ENCODE measurements around the gene NRXN2.

NRXN2 gene

DNA sequence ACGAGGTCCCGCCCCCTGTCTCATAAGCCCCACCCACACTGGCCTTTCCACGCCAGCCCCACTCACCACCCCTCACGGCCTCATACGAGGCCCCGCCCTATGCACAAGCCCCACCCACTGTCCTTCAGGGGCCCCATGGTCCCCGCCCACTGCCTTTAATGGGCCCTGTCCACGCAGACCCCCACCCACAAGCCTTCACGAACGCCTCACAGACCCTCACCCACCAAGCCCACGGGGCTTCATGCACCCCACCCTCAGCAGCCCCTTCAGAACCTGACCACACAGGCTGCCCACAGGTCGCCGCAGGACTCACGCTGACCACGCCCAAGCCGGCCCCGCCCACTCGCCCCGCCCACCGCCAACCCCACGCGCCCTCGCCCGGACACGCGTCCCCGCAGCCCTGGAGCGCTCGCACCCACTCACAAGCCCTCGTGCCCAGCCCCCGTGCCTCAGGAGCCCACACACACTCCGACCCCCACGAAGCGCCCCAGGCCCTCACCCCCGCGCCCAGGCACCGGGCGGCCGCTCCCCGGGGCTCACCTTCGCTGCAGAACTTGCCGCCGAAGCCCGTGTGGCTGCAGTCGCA is 10.5 kb downstream of the NRXN2 start:
- no peaks in the 10 kb centered on the region for H4K20me1 ChIP-seq (ENCODE audit: insufficient read depth)
- no peak overlapping the region for H3K4me3 ChIP-seq (IDR thresholded peaks at IDR 0.05; ENCODE audit: insufficient read depth, low read depth, low read length)
- no peaks in the 10 kb centered on the region for H3K79me2 ChIP-seq (ENCODE audit: insufficient read depth, low read depth)
- no peak overlapping the region for H3K4me2 ChIP-seq
- peaks cover 70% of the 10 kb centered on the region for H3K27me3 ChIP-seq (ENCODE audit: insufficient read depth, low read depth)
- H3K9ac ChIP-seq: no peak overlapping the region
- no peak overlapping the region for H2AFZ ChIP-seq (ENCODE audit: low read depth)
- TF ChIP-seq, protein P1, sequence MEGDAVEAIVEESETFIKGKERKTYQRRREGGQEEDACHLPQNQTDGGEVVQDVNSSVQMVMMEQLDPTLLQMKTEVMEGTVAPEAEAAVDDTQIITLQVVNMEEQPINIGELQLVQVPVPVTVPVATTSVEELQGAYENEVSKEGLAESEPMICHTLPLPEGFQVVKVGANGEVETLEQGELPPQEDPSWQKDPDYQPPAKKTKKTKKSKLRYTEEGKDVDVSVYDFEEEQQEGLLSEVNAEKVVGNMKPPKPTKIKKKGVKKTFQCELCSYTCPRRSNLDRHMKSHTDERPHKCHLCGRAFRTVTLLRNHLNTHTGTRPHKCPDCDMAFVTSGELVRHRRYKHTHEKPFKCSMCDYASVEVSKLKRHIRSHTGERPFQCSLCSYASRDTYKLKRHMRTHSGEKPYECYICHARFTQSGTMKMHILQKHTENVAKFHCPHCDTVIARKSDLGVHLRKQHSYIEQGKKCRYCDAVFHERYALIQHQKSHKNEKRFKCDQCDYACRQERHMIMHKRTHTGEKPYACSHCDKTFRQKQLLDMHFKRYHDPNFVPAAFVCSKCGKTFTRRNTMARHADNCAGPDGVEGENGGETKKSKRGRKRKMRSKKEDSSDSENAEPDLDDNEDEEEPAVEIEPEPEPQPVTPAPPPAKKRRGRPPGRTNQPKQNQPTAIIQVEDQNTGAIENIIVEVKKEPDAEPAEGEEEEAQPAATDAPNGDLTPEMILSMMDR (conservative IDR thresholded peaks at IDR 0.05; ENCODE audit: low read depth, low read length): no peak
- no peaks in the 10 kb centered on the region for H3K36me3 ChIP-seq (ENCODE audit: insufficient read depth)
- no peak overlapping the region for H3K27ac ChIP-seq
- no peaks in the 10 kb centered on the region for H3K4me1 ChIP-seq (ENCODE audit: low read depth, poor library complexity, severe bottlenecking)

- Histone ChIP-seq H3K4me2 (no peak overlapping the region), H3K27me3 (ENCODE audit: insufficient read depth, low read depth) (peaks cover 69% of the 10 kb centered on the region), H4K20me1 (ENCODE audit: insufficient read depth) (no peaks in the 10 kb centered on the region), H3K27ac (no peak overlapping the region), H3K36me3 (ENCODE audit: insufficient read depth) (no peaks in the 10 kb centered on the region), H3K9ac (no peak overlapping the region), H3K4me3 (IDR thresholded peaks at IDR 0.05; ENCODE audit: insufficient read depth, low read depth, low read length) (no peak overlapping the region), H3K79me2 (ENCODE audit: insufficient read depth, low read depth) (no peaks in the 10 kb centered on the region), H3K4me1 (ENCODE audit: low read depth, poor library complexity, severe bottlenecking) (no peaks in the 10 kb centered on the region), H2AFZ (ENCODE audit: low read depth) (no peak overlapping the region)
- TF ChIP-seq, protein P1 (conservative IDR thresholded peaks at IDR 0.05; ENCODE audit: low read depth, low read length): no peak
These were observed 11.0 kb downstream of the NRXN2 start for GRCh38 chr11:64711956-64712362.

DNA sequence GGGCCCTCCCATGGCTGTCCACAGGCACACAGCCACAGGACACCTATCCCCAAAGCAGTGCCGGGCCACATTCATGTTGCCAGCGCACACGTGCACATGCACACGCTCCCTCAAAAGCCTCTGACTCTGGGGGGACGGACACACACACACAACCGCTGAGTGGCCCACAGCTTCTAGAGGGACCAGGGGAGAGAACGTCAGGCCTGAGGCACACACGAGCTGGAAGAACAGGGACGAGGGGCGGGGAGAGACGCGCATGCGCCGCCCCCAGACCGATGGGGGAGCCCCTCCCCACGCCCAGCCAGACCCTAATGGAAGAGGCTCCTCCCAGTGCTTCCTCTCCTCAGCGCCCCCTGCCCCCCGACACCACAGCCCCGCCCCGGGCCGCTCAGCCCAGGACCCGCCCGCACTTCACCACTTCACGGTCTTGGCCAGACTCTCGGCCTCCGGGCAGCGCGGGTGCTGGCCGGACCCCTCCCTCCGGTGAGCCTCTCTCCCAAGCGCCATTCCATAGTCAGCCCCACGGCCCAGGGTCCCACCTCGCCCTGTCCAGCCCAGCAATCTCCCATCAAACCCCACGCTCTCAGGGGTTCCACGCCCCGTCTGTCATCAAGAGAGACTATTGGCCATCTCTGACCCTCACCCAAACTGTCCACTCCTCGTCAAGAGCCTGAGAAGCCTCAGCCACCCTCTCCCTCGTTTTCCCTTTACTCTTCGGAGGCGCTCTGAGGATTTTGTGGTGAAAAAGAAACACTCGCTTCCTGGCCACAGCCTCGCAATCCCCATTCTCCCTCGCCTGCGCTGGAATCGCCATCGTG is 11.7 kb downstream of the NRXN2 start:
- Histone ChIP-seq H2AFZ (ENCODE audit: low read depth) (no peak overlapping the region), H3K27me3 (ENCODE audit: insufficient read depth, low read depth) (peaks cover 67% of the 10 kb centered on the region)

DNA sequence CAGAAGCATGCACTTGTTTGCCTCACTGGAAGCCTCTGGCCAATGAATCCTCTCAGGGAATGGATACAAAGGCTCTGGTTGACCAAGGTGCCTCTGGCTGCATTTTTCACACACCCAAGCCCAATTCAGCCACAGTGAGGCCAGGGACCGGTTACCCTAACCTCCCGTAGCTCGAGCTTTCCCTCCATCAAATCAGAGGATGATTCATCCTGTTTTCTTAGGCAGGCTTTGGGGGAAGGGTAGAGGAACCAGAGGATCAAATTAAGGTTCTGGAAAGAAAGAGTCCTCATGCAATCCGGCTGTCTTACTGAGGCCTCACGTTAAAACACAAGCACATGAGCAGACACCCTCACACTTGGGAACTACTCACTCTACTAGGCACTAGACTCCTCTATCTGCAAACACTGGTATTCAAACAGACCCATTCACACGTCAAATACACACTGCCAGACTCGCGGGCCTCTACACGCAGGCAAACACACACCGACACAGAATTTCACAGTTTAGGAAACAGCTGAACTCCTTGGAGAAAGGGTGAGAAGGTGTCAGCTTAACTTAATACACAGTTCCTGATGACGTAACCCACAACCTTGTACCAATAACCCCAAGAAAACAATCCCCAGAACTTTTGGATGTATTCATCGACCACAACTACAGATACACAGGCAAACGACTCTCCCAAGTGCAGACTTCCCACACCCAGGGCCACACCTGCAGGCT is 12.4 kb downstream of the NRXN2 start:
- TF ChIP-seq, protein P1 (conservative IDR thresholded peaks at IDR 0.05; ENCODE audit: low read depth, low read length): no peak
- H4K20me1 ChIP-seq (ENCODE audit: insufficient read depth): no peaks in the 10 kb centered on the region
- H3K4me3 ChIP-seq (IDR thresholded peaks at IDR 0.05; ENCODE audit: insufficient read depth, low read depth, low read length): no peak overlapping the region
- H3K9ac ChIP-seq: no peak overlapping the region
- H3K36me3 ChIP-seq (ENCODE audit: insufficient read depth): no peaks in the 10 kb centered on the region
- no peak overlapping the region for H2AFZ ChIP-seq (ENCODE audit: low read depth)
- no peak overlapping the region for H3K4me2 ChIP-seq
- H3K4me1 ChIP-seq (ENCODE audit: low read depth, poor library complexity, severe bottlenecking): no peaks in the 10 kb centered on the region
- H3K27ac ChIP-seq: no peak overlapping the region
- no peaks in the 10 kb centered on the region for H3K79me2 ChIP-seq (ENCODE audit: insufficient read depth, low read depth)
- peaks cover 62% of the 10 kb centered on the region for H3K27me3 ChIP-seq (ENCODE audit: insufficient read depth, low read depth)

More for the DNA sequence above, 11.7 kb downstream of the NRXN2 start:
- Histone ChIP-seq H3K4me2 (no peak overlapping the region), H3K27ac (no peak overlapping the region), H3K79me2 (ENCODE audit: insufficient read depth, low read depth) (no peaks in the 10 kb centered on the region), H3K9ac (no peak overlapping the region), H3K4me3 (IDR thresholded peaks at IDR 0.05; ENCODE audit: insufficient read depth, low read depth, low read length) (no peak overlapping the region), H4K20me1 (ENCODE audit: insufficient read depth) (no peaks in the 10 kb centered on the region), H3K4me1 (ENCODE audit: low read depth, poor library complexity, severe bottlenecking) (no peaks in the 10 kb centered on the region), H3K36me3 (ENCODE audit: insufficient read depth) (no peaks in the 10 kb centered on the region)
- TF ChIP-seq, protein P1 (conservative IDR thresholded peaks at IDR 0.05; ENCODE audit: low read depth, low read length): no peak

Data from KMS-11 (cell line).